KMS-11 (cell line): Measurements from ENCODE around the gene TBC1D22B.

Source experiments
- H2AFZ ChIP-seq: fragments of 200-600 bp; sonication (generic); 2 replicates; pipeline ENCODE4 v1.6.1; 2016; ENCODE audit warnings: antibody characterized with exemption, mixed run types, low read depth
- H3K27ac ChIP-seq: fragments of 200-600 bp; sonication (generic); 2 replicates; pipeline ENCODE4 v1.6.1; 2016; ENCODE audit warnings: mild to moderate bottlenecking, mixed run types
- H3K27me3 ChIP-seq: fragments of 200-600 bp; sonication (generic); 2 replicates; pipeline ENCODE4 v1.6.1; 2017; ENCODE audit warnings: mild to moderate bottlenecking, low read depth, mixed run types, moderate library complexity; ENCODE audit not compliant: insufficient read depth
- H3K36me3 ChIP-seq: fragments of 200-600 bp; sonication (generic); 2 replicates; pipeline ENCODE4 v1.6.1; 2017; ENCODE audit warnings: mild to moderate bottlenecking, mixed run types; ENCODE audit not compliant: insufficient read depth
- H3K4me1 ChIP-seq: fragments of 200-600 bp; sonication (generic); 2 replicates; pipeline ENCODE4 v1.6.1; 2016; ENCODE audit warnings: mild to moderate bottlenecking, low read depth, mixed run types; ENCODE audit not compliant: poor library complexity, severe bottlenecking
- H3K4me2 ChIP-seq: fragments of 200-600 bp; sonication (generic); 2 replicates; pipeline ENCODE4 v1.7.0; 2016; ENCODE audit warnings: mild to moderate bottlenecking, mixed run types
- H3K4me3 ChIP-seq: fragments of 200-600 bp; sonication (generic); IDR thresholded peaks from 2 replicates; pipeline ENCODE4 v1.6.1; 2017; ENCODE audit warnings: low read depth, low read length, mixed read lengths; ENCODE audit not compliant: insufficient read depth
- H3K79me2 ChIP-seq: fragments of 200-600 bp; sonication (generic); 2 replicates; pipeline ENCODE4 v1.6.1; 2016; ENCODE audit warnings: low read depth, mixed run types; ENCODE audit not compliant: insufficient read depth
- H3K9ac ChIP-seq: fragments of 200-600 bp; sonication (generic); 2 replicates; pipeline ENCODE4 v1.6.1; 2016; ENCODE audit warnings: mild to moderate bottlenecking, mixed run types
- H4K20me1 ChIP-seq: fragments of 200-600 bp; sonication (generic); 2 replicates; pipeline ENCODE4 v1.6.1; 2016; ENCODE audit warnings: mild to moderate bottlenecking, mixed run types; ENCODE audit not compliant: insufficient read depth
- CTCF ChIP-seq: fragments of 200-600 bp; sonication (generic); conservative IDR thresholded peaks from 2 replicates; pipeline ENCODE4 v1.6.1; 2017; ENCODE audit warnings: low read depth, mild to moderate bottlenecking, antibody characterized with exemption, low read length, moderate library complexity, mixed read lengths

The TBC1D22B gene

GRCh38 chr6:37241131-37241530, 16.4 kb upstream of the TBC1D22B start:
- H3K79me2 ChIP-seq, result no peaks in the 10 kb centered on the region
- H3K36me3 ChIP-seq, result no peaks in the 10 kb centered on the region
- H2AFZ ChIP-seq, result no peak overlapping the region
- H3K4me2 ChIP-seq, result no peak overlapping the region
- H3K27ac ChIP-seq, result no peak overlapping the region
- no peaks in the 10 kb centered on the region for H4K20me1 ChIP-seq
- no peak overlapping the region for H3K4me3 ChIP-seq
- TF ChIP-seq CTCF, result no peak
- peaks cover 13% of the 10 kb centered on the region for H3K4me1 ChIP-seq
- H3K27me3 ChIP-seq, result no peaks in the 10 kb centered on the region
- H3K9ac ChIP-seq, result no peak overlapping the region

GRCh38 chr6:37241775-37242428, 15.7 kb upstream of the TBC1D22B start:
- Histone ChIP-seq H3K27me3 (no peaks in the 10 kb centered on the region), H3K27ac (no peak overlapping the region), H3K4me3 (no peak overlapping the region), H4K20me1 (no peaks in the 10 kb centered on the region), H3K4me1 (peaks cover 13% of the 10 kb centered on the region), H3K4me2 (no peak overlapping the region), H3K9ac (no peak overlapping the region), H3K79me2 (no peaks in the 10 kb centered on the region), H2AFZ (no peak overlapping the region), H3K36me3 (no peaks in the 10 kb centered on the region)
- TF ChIP-seq CTCF, result no peak

GRCh38 chr6:37242429-37243052, 15.0 kb upstream of the TBC1D22B start:
- no peak for TF ChIP-seq CTCF
- Histone ChIP-seq H3K4me3 (no peak overlapping the region), H3K9ac (no peak overlapping the region), H3K36me3 (no peaks in the 10 kb centered on the region), H3K4me2 (no peak overlapping the region), H4K20me1 (no peaks in the 10 kb centered on the region), H3K79me2 (no peaks in the 10 kb centered on the region), H3K27me3 (no peaks in the 10 kb centered on the region), H2AFZ (no peak overlapping the region), H3K27ac (no peak overlapping the region), H3K4me1 (peaks cover 13% of the 10 kb centered on the region)

GRCh38 chr6:37243131-37243815, 14.3 kb upstream of the TBC1D22B start:
- no peak for TF ChIP-seq CTCF
- Histone ChIP-seq H3K4me1 (peaks cover 13% of the 10 kb centered on the region), H4K20me1 (no peaks in the 10 kb centered on the region), H3K4me3 (no peak overlapping the region), H3K4me2 (no peak overlapping the region), H3K27me3 (no peaks in the 10 kb centered on the region), H3K36me3 (no peaks in the 10 kb centered on the region), H3K9ac (no peak overlapping the region), H3K27ac (no peak overlapping the region), H2AFZ (no peak overlapping the region), H3K79me2 (no peaks in the 10 kb centered on the region)
